RWPE2 (cell line): ENCODE results near the gene KCNN3.

Experiments used
- ATAC-seq: fragments of 200-7000 bp; cut with Tn5 transposase; 3 replicates; pipeline ENCODE4 v1.9.1; 2021; ENCODE audit warnings: low read depth
- DNase-seq: peaks from one replicate; pipeline ENCODE4 v3.0.0-alpha.2; 2020; ENCODE audit warnings: low spot score
- H3K27ac ChIP-seq: fragments of 450-650 bp; 2 replicates; pipeline ENCODE4 v1.5.1; 2017; ENCODE audit warnings: mild to moderate bottlenecking; ENCODE audit not compliant: poor library complexity, severe bottlenecking
- H3K27me3 ChIP-seq: fragments of 250-450 bp; sonication (Bioruptor Pico); 2 replicates; pipeline ENCODE4 v1.5.1; 2021; ENCODE audit warnings: mild to moderate bottlenecking, moderate library complexity; ENCODE audit not compliant: insufficient read depth, poor library complexity, severe bottlenecking
- H3K36me3 ChIP-seq: fragments of 250-450 bp; sonication (Bioruptor Pico); 2 replicates; pipeline ENCODE4 v1.5.1; 2020; ENCODE audit warnings: low read depth, mild to moderate bottlenecking, moderate library complexity
- H3K4me1 ChIP-seq: fragments of 250-450 bp; sonication (Bioruptor Pico); 2 replicates; pipeline ENCODE4 v1.5.1; 2021; ENCODE audit warnings: mild to moderate bottlenecking, moderate library complexity; ENCODE audit not compliant: insufficient read depth, poor library complexity, severe bottlenecking
- H3K4me3 ChIP-seq: fragments of 250-450 bp; sonication (Bioruptor Pico); 2 replicates; pipeline ENCODE4 v1.5.1; 2021; ENCODE audit warnings: mild to moderate bottlenecking, moderate library complexity; ENCODE audit not compliant: severe bottlenecking
- H3K9me3 ChIP-seq: fragments of 250-450 bp; sonication (Bioruptor Pico); 2 replicates; pipeline ENCODE4 v1.5.1; 2021; ENCODE audit warnings: mild to moderate bottlenecking, moderate library complexity; ENCODE audit not compliant: severe bottlenecking
- CTCF ChIP-seq: fragments of 450-650 bp; IDR thresholded peaks from one replicate; pipeline ENCODE4 v1.5.1; 2017; ENCODE audit warnings: mild to moderate bottlenecking, moderate library complexity; ENCODE audit not compliant: poor library complexity, severe bottlenecking

The KCNN3 gene

DNA sequence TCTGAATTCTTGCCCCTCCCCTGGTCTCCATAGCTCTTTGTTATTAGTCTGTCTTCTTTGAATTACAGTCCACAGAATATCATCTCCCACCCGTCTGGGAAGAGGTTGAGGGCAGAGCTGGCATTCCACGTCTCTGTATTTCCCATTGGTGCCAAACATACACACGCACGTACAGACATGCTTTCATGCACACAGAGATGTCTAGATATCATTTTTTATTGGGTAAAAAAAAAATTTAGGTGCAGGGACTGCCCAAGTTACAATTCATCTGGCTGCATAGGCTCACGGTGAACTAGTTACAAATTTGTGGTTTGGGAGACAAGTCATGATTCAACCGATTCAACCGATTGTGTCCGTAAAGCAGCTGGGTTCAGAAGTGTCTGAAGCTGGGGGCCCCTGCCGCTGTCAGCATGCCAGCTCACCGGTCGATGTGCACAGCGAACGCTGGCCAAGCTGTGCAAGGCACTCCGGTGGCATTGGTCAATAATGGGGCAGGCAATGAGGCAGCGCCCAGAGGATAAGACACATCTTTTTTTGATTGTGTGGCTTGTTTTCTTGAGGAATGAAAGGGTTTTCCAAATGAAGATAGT is 73.7 kb downstream of the KCNN3 start:
- Histone ChIP-seq H3K27me3 (peaks cover 5% of the 10 kb centered on the region), H3K4me3 (no peak overlapping the region), H3K9me3 (no peaks in the 10 kb centered on the region), H3K27ac (no peak overlapping the region), H3K36me3 (no peaks in the 10 kb centered on the region), H3K4me1 (peaks cover 5% of the 10 kb centered on the region)
- no peak for TF ChIP-seq CTCF
- DNase-seq (no peak), ATAC-seq (no peak; the same call in 2 of the 3 replicates)

DNA sequence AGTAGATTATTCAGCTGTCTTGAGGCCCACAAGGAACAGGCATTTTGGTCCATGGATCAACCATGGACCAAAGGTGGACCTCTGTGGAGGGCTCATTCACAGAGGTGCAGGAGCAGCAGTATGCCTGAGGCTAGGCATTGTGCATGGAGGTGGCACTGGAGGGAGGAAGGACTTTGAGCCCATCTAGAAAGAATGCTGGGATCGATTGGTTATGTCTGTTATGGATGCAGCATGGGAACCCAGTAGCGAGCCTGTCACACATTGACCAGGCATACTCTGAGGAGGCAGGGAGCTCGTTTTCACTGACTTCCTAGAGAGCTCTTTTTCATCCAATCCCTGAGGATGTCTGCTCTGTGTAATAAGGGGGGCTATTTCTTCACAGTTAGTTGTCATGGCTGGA is 75.5 kb downstream of the KCNN3 start:
- H3K9me3 ChIP-seq: no peaks in the 10 kb centered on the region
- DNase-seq: no peak
- peaks cover 5% of the 10 kb centered on the region for H3K4me1 ChIP-seq
- H3K27ac ChIP-seq: no peak overlapping the region
- H3K36me3 ChIP-seq: no peaks in the 10 kb centered on the region
- peaks cover 5% of the 10 kb centered on the region for H3K27me3 ChIP-seq
- no peak overlapping the region for H3K4me3 ChIP-seq
- no peak for ATAC-seq
- no peak for TF ChIP-seq CTCF

DNA sequence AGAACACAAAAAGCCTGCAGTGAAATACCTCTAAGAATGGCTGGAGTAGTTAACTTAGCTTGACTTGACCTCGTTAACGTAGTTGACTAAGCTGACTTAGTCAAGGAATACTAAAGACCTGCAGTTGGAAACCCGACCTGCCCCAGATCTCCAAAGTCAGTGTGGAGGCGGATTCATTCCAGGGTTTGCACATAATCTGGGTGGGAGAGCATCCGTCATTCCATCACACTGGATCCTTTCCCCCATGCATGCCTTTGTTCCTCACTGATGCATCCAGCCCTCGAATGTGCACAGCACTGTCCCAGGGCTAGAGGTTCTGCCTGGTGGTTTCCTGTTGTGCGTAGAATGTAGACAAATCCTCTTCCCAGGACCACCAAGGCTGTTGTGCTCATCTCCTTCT is 76.4 kb downstream of the KCNN3 start:
- Histone ChIP-seq H3K9me3 (no peaks in the 10 kb centered on the region), H3K36me3 (no peaks in the 10 kb centered on the region), H3K27ac (no peak overlapping the region), H3K4me1 (peaks cover 5% of the 10 kb centered on the region), H3K27me3 (peaks cover 5% of the 10 kb centered on the region), H3K4me3 (no peak overlapping the region)
- TF ChIP-seq CTCF: no peak
- ATAC-seq: no peak
- DNase-seq: no peak

DNA sequence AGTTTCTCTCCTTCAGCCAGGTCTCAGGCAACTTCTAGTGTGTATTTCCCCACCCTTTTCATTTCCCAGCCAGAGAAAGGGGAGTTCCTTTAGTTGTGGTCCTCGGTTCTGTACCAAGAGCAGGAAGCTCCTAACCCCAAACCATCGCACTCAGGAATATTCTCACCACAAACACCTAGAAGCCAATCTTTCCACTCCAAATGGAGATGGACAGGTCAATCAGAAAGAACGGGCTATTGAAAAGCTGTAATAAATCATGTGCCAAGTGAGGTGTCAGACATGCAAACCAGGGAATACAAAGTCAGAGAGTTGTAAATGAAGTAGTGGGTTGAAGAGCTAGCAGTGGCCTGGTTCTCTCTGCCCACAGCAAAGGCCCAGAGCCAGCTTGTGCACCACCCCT is 77.2 kb downstream of the KCNN3 start:
- TF ChIP-seq CTCF: no peak
- ATAC-seq (no peak), DNase-seq (no peak)
- peaks cover 5% of the 10 kb centered on the region for H3K4me1 ChIP-seq
- H3K9me3 ChIP-seq: no peaks in the 10 kb centered on the region
- H3K4me3 ChIP-seq: no peak overlapping the region
- H3K36me3 ChIP-seq: no peaks in the 10 kb centered on the region
- H3K27ac ChIP-seq: no peak overlapping the region
- peaks cover 5% of the 10 kb centered on the region for H3K27me3 ChIP-seq

GRCh38 chr1:154791292-154792166 is 78.6 kb downstream of the KCNN3 start:
- TF ChIP-seq CTCF: no peak
- no peaks in the 10 kb centered on the region for H3K9me3 ChIP-seq
- peaks cover 5% of the 10 kb centered on the region for H3K27me3 ChIP-seq
- H3K4me3 ChIP-seq: no peak overlapping the region
- DNase-seq (no peak), ATAC-seq (peak; percentile 60)
- no peak overlapping the region for H3K27ac ChIP-seq
- H3K4me1 ChIP-seq: peaks cover 5% of the 10 kb centered on the region
- H3K36me3 ChIP-seq: no peaks in the 10 kb centered on the region
